Natural killer cell (primary cell): Measurements from ENCODE around the gene RNU6-8. TPM values are rescaled to one million over a fixed set of nuclear protein-coding genes. Genes with fewer than 3 reads are reported as not detected.

ENCODE experiments used
- ATAC-seq, 3 donors: fragments of 150-1000 bp in 2 of 3; fragments of 200-7000 bp in 1 of 3; cut with Tn5 transposase; 1 replicate in 1 of 3; 2 replicates in 2 of 3; pipeline ENCODE4 v1.10.0; 2021; ENCODE audit warnings: mild to moderate bottlenecking in 2 of 3, moderate library complexity in 2 of 3
- DNase-seq, 2 donors: peaks; one replicate each; pipeline versions ENCODE4 v3.0.0 to v3.0.0-alpha.2; 2013 to 2021; ENCODE audit warnings: mixed read lengths in 1 of 2
- H3K27ac ChIP-seq: one replicate; pipeline ENCODE4 v1.5.1; 2013; ENCODE audit warnings: mild to moderate bottlenecking, low read length
- H3K27me3 ChIP-seq: one replicate; pipeline ENCODE4 v1.6.1; 2013; ENCODE audit warnings: low read length; ENCODE audit not compliant: control insufficient read depth, insufficient read depth
- H3K36me3 ChIP-seq: one replicate; pipeline ENCODE4 v1.6.1; 2013; ENCODE audit warnings: low read length; ENCODE audit not compliant: control insufficient read depth, insufficient read depth
- H3K4me1 ChIP-seq: one replicate; pipeline ENCODE4 v1.6.1; 2013; ENCODE audit warnings: low read length; ENCODE audit not compliant: control insufficient read depth, insufficient read depth
- H3K4me3 ChIP-seq: one replicate; pipeline ENCODE4 v1.5.1; 2013; ENCODE audit warnings: low read length
- H3K9me3 ChIP-seq: one replicate; pipeline ENCODE4 v1.6.1; 2013; ENCODE audit warnings: low read length; ENCODE audit not compliant: control insufficient read depth, insufficient read depth
- H3K27ac Mint-ChIP-seq, 2 donors: one replicate each; pipeline ENCODE4 v1.8.0; 2022; ENCODE audit warnings: mild to moderate bottlenecking in 2 of 2, mixed read lengths in 2 of 2, moderate library complexity in 1 of 2
- H3K27me3 Mint-ChIP-seq, 2 donors: one replicate each; pipeline ENCODE4 v1.8.0; 2022; ENCODE audit warnings: low read depth in 2 of 2, mixed read lengths in 2 of 2
- H3K36me3 Mint-ChIP-seq: one replicate; pipeline ENCODE4 v1.8.0; 2022; ENCODE audit warnings: mixed read lengths
- H3K4me1 Mint-ChIP-seq, 2 donors: one replicate each; pipeline ENCODE4 v1.8.0; 2022; ENCODE audit warnings: mixed read lengths in 2 of 2
- H3K4me3 Mint-ChIP-seq: one replicate; pipeline ENCODE4 v1.8.0; 2022; ENCODE audit warnings: mild to moderate bottlenecking, moderate library complexity, mixed read lengths
- H3K9me3 Mint-ChIP-seq, 2 donors: one replicate each; pipeline ENCODE4 v1.8.0; 2022; ENCODE audit warnings: mixed read lengths in 2 of 2
- WGBS: methylation state at CpG from one replicate; pipeline ENCODE4 v1.1.7; 2013; ENCODE audit warnings: missing lambda C conversion rate; ENCODE audit not compliant: insufficient coverage; 5-methylcytosine and 5-hydroxymethylcytosine counted together
- intact Hi-C: fragments of 100-400 bp; cut with micrococcal nuclease; formaldehyde crosslinking; loops from one replicate; pipeline ENCODE4 v1.14.2; 2022
- total RNA-seq, 4 donors: library from RNA; stranded (reverse); fragments of 120-200 nt in 1 of 4; gene quantifications; one replicate each; pipeline versions ENCODE4 v1.2.3 to v1.2.4, GENCODE V29; 2013 to 2022
- TF ChIP-seq, protein P1 (sequence below): fragments of 200-600 bp; IDR thresholded peaks from one replicate; pipeline ENCODE4 v1.8.0; 2022; ENCODE audit warnings: antibody characterized with exemption

Gene RNU6-8
- total RNA-seq, 3 donors from 2014 or later (not counting 1 experiment from before 2014, with no cell fraction given): not detected

DNA sequence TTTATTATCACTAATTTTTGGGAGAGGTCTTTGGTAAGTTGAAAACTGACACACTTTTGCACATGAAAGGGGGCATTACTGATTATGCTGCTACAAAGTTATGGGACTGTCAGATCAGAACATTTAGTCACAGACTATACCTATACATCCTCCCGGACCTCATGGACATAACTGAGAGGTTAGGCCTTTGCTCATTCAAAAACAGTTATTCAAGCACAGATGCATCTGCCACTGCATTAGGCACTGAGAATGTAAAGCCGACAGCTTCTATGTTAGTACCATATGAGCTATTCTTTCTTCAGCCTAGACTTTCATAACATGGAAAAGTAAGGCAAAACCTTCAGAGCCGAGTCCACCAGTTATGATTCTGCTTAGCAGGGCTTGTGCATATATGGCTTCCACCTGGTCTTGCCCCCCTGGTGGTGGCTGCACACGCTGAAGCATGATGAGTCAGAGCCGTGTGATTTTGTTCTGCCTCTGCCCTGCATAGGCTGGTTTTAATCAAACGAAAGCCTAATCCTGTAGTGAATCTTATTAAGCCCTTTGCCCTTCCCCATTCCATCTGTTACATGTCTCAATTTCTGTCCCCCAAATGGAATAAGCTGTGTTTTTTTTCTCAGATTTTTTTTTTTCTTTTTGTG lies 21.8 kb upstream of the RNU6-8 start:
- no peaks in the 10 kb centered on the region for H3K9me3 Mint-ChIP-seq
- DNase-seq (peak in 1 of 2 donors; percentile 40), ATAC-seq (peak in 1 of 3 donors; percentile 40)
- H3K36me3 ChIP-seq: no peaks in the 10 kb centered on the region
- H3K36me3 Mint-ChIP-seq: no peaks in the 10 kb centered on the region
- TF ChIP-seq, protein P1, sequence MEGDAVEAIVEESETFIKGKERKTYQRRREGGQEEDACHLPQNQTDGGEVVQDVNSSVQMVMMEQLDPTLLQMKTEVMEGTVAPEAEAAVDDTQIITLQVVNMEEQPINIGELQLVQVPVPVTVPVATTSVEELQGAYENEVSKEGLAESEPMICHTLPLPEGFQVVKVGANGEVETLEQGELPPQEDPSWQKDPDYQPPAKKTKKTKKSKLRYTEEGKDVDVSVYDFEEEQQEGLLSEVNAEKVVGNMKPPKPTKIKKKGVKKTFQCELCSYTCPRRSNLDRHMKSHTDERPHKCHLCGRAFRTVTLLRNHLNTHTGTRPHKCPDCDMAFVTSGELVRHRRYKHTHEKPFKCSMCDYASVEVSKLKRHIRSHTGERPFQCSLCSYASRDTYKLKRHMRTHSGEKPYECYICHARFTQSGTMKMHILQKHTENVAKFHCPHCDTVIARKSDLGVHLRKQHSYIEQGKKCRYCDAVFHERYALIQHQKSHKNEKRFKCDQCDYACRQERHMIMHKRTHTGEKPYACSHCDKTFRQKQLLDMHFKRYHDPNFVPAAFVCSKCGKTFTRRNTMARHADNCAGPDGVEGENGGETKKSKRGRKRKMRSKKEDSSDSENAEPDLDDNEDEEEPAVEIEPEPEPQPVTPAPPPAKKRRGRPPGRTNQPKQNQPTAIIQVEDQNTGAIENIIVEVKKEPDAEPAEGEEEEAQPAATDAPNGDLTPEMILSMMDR: no peak
- H3K27ac ChIP-seq: no peak overlapping the region
- WGBS: 68% methylated on average over 6 of the region's 6 CpGs
- H3K9me3 ChIP-seq: no peaks in the 10 kb centered on the region
- intact Hi-C loops: no loop called here
- peaks cover 18 to 20% of the 10 kb centered on the region in 2 donors for H3K27me3 Mint-ChIP-seq
- H3K4me1 Mint-ChIP-seq: no peaks in the 10 kb centered on the region
- H3K27me3 ChIP-seq: peaks cover 2% of the 10 kb centered on the region
- no peak overlapping the region for H3K27ac Mint-ChIP-seq
- no peak overlapping the region for H3K4me3 ChIP-seq
- H3K4me3 Mint-ChIP-seq: no peak overlapping the region
- no peaks in the 10 kb centered on the region for H3K4me1 ChIP-seq

DNA sequence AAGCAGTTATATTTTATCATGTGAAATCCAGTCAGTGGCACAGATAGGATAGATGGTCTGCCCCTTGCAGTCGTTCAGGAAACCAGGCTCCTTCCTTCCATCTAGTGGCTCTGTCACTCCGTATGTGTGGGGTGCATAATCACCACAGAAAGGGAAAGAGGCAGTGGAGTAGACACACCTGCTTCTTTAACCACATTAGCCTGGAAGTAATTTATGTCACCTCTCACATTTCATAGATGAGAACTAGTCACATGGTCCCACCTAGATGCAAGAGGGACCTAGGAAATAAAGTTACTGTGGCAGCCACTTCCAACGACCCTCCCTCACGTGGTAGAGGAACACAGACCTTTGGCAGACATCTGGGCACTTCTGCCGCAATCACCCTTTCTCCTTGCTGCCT lies 14.2 kb upstream of the RNU6-8 start:
- Mint-ChIP-seq H3K27me3 (peaks cover 20 to 34% of the 10 kb centered on the region in 2 donors), H3K4me1 (no peaks in the 10 kb centered on the region), H3K36me3 (no peaks in the 10 kb centered on the region), H3K4me3 (no peak overlapping the region), H3K27ac (no peak overlapping the region), H3K9me3 (no peaks in the 10 kb centered on the region)
- DNase-seq (no peak), ATAC-seq (no peak)
- intact Hi-C loops: no loop called here
- no peaks in the 10 kb centered on the region for H3K9me3 ChIP-seq
- TF ChIP-seq, protein P1: no peak
- no peaks in the 10 kb centered on the region for H3K4me1 ChIP-seq
- H3K27ac ChIP-seq: no peak overlapping the region
- H3K27me3 ChIP-seq: peaks cover 2% of the 10 kb centered on the region
- H3K36me3 ChIP-seq: no peaks in the 10 kb centered on the region
- WGBS: 4% methylated on average over 4 of the region's 5 CpGs
- no peak overlapping the region for H3K4me3 ChIP-seq

DNA sequence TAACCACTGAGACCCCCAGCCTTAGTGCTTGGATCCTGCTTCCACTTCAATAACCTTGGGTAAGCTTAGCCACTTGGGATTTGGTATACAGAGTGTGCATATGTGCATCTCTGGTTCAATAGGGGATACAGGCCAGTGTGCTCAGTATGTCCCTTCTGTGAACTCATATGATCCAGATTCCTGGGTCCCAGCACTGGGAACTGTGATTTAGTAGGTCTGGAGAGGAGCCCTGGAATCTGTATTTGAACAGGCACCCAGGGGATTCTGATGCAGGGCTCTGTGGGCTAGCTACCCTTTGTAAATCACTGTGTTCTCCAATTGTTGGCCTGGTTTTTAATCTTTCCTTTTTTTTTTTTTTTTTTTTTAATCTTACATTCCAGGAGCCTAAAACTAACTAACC lies 9.8 kb upstream of the RNU6-8 start:
- TF ChIP-seq, protein P1: no peak
- H3K4me3 ChIP-seq: no peak overlapping the region
- H3K4me1 Mint-ChIP-seq: no peaks in the 10 kb centered on the region
- H3K4me1 ChIP-seq: no peaks in the 10 kb centered on the region
- no peak overlapping the region for H3K27ac Mint-ChIP-seq
- H3K27ac ChIP-seq: no peak overlapping the region
- H3K36me3 ChIP-seq: no peaks in the 10 kb centered on the region
- no peaks in the 10 kb centered on the region for H3K9me3 Mint-ChIP-seq
- no peaks in the 10 kb centered on the region for H3K36me3 Mint-ChIP-seq
- ATAC-seq (no peak), DNase-seq (no peak)
- H3K27me3 Mint-ChIP-seq: peaks cover 7 to 11% of the 10 kb centered on the region in 2 donors
- H3K9me3 ChIP-seq: no peaks in the 10 kb centered on the region
- no peaks in the 10 kb centered on the region for H3K27me3 ChIP-seq
- H3K4me3 Mint-ChIP-seq: no peak overlapping the region
- intact Hi-C loops: no loop called here

DNA sequence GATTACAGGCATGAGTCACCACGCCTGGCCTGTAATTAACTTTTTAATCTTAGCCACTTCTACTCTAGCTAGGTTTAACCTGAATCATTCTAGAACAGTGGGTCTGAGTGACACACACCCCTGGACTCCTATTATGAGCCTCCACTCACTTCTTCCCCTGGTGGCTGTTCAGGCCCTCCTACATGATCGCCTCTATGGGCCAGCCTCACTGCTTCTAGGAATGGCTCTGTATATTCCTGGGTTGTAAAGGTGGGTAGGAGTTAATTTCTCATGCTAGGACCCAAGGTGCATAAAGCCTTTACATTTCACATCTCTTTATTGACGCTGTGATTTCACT lies 8.0 kb upstream of the RNU6-8 start:
- Histone ChIP-seq H3K27me3 (no peaks in the 10 kb centered on the region), H3K4me3 (no peak overlapping the region), H3K27ac (no peak overlapping the region), H3K9me3 (no peaks in the 10 kb centered on the region), H3K36me3 (no peaks in the 10 kb centered on the region), H3K4me1 (no peaks in the 10 kb centered on the region)
- H3K27me3 Mint-ChIP-seq: peaks cover 7 to 11% of the 10 kb centered on the region in 2 donors
- no peaks in the 10 kb centered on the region for H3K4me1 Mint-ChIP-seq
- H3K27ac Mint-ChIP-seq: no peak overlapping the region
- no peak overlapping the region for H3K4me3 Mint-ChIP-seq
- no peaks in the 10 kb centered on the region for H3K36me3 Mint-ChIP-seq
- no peaks in the 10 kb centered on the region for H3K9me3 Mint-ChIP-seq
- ATAC-seq: no peak
- intact Hi-C loops: no loop called here
- 85% methylated on average over 2 of the region's 3 CpGs for WGBS
- TF ChIP-seq, protein P1: no peak
- no peak for DNase-seq
